Activated CD4-positive, alpha-beta T cell treated with anti-CD3 and anti-CD28 coated beads, Interleukin-2, Interleukin-4, amounts not matched to agents 100 ng/mL and 50 ng/mL, durations not matched to agents 16 hours and 8 hours (primary cell): ENCODE measurements around the gene ANAPC2.

Source experiments
- DNase-seq: peaks from one replicate; pipeline ENCODE4 v3.0.0-alpha.2; 2020; ENCODE audit warnings: low spot score

Gene ANAPC2

GRCh38 chr9:137175345-137175961 lies 12.9 kb downstream of the ANAPC2 start:
- no peak for DNase-seq

GRCh38 chr9:137174722-137175293 lies 13.6 kb downstream of the ANAPC2 start:
- no peak for DNase-seq

GRCh38 chr9:137173796-137174664 lies 14.3 kb downstream of the ANAPC2 start:
- no peak for DNase-seq

GRCh38 chr9:137172901-137173795 lies 15.2 kb downstream of the ANAPC2 start:
- DNase-seq = no peak

GRCh38 chr9:137171149-137171900 lies 17.0 kb downstream of the ANAPC2 start:
- DNase-seq = no peak

- DNase-seq = no peak
These were observed 17.7 kb downstream of the ANAPC2 start for GRCh38 chr9:137170486-137171148.

- DNase-seq = no peak
These were observed 18.4 kb downstream of the ANAPC2 start, which contains the start of gene LRRC26 for GRCh38 chr9:137169896-137170358. TSS of gene LRRC26 (minus strand) at chr9:137170051. CDS start at chr9:137169943, 108 bp downstream.

- no peak for DNase-seq
These were observed 19.2 kb downstream of the ANAPC2 start for GRCh38 chr9:137168904-137169856.

- DNase-seq = no peak
These were observed 19.8 kb downstream of the ANAPC2 start for GRCh38 chr9:137168573-137168903.

GRCh38 chr9:137167747-137168572 lies 20.4 kb downstream of the ANAPC2 start:
- no peak for DNase-seq

GRCh38 chr9:137167277-137167746 lies 21.0 kb downstream of the ANAPC2 start:
- no peak for DNase-seq

GRCh38 chr9:137166380-137167229 lies 21.8 kb downstream of the ANAPC2 start:
- DNase-seq = no peak

- DNase-seq = no peak
These were observed 23.0 kb downstream of the ANAPC2 start for GRCh38 chr9:137165250-137165836.

GRCh38 chr9:137164370-137165249 lies 23.8 kb downstream of the ANAPC2 start:
- no peak for DNase-seq

GRCh38 chr9:137163805-137164204 lies 24.6 kb downstream of the ANAPC2 start:
- no peak for DNase-seq

- no peak for DNase-seq
These were observed 25.0 kb downstream of the ANAPC2 start for GRCh38 chr9:137163365-137163715.
